Prostate gland (tissue), 2 donors: ENCODE data around the gene SMIM7.

Source experiments
- POLR2A ChIP-seq: fragments of 450-650 bp; IDR thresholded peaks from one replicate; pipeline ENCODE4 v1.6.1; 2016; ENCODE audit warnings: antibody characterized with exemption, mild to moderate bottlenecking
- POLR2AphosphoS5 ChIP-seq: sonication (generic); formaldehyde crosslinking; IDR thresholded peaks from one replicate; pipeline ENCODE4 v1.6.1; 2017; ENCODE audit warnings: antibody characterized with exemption
- TF ChIP-seq, protein P1 (sequence below), 4 experiments: fragments of 200-600 bp in 2 of 4; fragments of 450-650 bp in 2 of 4; sonication (generic) in 2 of 4; IDR thresholded peaks; 1 replicate in 3 of 4; 2 replicates in 1 of 4; pipeline ENCODE4 v1.5.1; 2016 to 2019; ENCODE audit warnings: antibody characterized with exemption in 4 of 4, mild to moderate bottlenecking in 2 of 4, moderate library complexity in 2 of 4

DNA sequence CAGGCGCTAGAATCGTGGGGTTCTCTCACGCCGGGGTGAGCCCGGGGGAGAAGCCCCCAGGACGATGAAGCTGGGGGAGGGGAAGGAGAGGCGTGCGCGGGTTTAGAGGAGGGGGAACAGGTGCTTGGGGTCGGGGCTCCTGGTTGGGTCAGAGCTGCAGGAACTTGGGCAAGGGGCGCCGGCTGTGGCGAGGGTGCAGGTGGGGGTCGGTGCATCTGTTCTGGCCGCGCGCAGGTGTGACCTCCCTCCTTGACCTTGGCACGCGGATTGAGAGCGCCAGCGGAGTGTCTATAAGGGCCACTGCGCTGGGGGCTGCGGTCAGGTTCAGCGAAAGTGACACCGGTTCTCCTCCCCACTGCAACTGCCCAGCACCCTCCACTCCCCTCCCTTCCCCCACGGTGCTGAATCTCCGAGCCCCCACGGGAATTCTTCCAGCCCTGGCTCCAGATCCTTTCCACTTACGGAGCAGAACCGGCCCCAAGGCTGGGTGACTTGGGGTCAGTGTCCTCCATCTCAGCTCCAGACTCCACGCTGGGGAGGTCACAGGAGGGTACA, 1.6 kb upstream of the SMIM7 start:
- TF ChIP-seq, protein P1, sequence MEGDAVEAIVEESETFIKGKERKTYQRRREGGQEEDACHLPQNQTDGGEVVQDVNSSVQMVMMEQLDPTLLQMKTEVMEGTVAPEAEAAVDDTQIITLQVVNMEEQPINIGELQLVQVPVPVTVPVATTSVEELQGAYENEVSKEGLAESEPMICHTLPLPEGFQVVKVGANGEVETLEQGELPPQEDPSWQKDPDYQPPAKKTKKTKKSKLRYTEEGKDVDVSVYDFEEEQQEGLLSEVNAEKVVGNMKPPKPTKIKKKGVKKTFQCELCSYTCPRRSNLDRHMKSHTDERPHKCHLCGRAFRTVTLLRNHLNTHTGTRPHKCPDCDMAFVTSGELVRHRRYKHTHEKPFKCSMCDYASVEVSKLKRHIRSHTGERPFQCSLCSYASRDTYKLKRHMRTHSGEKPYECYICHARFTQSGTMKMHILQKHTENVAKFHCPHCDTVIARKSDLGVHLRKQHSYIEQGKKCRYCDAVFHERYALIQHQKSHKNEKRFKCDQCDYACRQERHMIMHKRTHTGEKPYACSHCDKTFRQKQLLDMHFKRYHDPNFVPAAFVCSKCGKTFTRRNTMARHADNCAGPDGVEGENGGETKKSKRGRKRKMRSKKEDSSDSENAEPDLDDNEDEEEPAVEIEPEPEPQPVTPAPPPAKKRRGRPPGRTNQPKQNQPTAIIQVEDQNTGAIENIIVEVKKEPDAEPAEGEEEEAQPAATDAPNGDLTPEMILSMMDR (IDR thresholded peaks at IDR 0.05) = no peak
- TF ChIP-seq POLR2A = no peak
- TF ChIP-seq POLR2AphosphoS5 = no peak
